Stimulated activated CD8-positive, alpha-beta memory T cell treated with anti-CD3 and anti-CD28 coated beads, Interleukin-2, amount 100 ng/mL, for 48 hours (primary cell): ENCODE results near the gene HPD.
A peak's percentile ranks its signal among the peaks of the same experiment; 100 is the strongest.
"Not testable (repeated sequence)": the region's sequence is repeated elsewhere in the genome, so short reads cannot be mapped to it uniquely, and the experiment has no call there.

Source experiments
- DNase-seq, 2 donors: peaks; one replicate each; pipeline ENCODE4 v3.0.0-alpha.2; 2020; ENCODE audit warnings: low read depth in 2 of 2

Gene HPD

GRCh38 chr12:121858662-121859572, at the start of gene HPD:
TSS of gene HPD (minus strand) at chr12:121858859. CDS start at chr12:121858823, 36 bp downstream.
- DNase-seq, result no peak

- no peak for DNase-seq
Observed at GRCh38 chr12:121905746-121906145, 47.1 kb upstream of the HPD start.

- no peak for DNase-seq
Observed at GRCh38 chr12:121903202-121903601, 44.5 kb upstream of the HPD start.

GRCh38 chr12:121899590-121899989, 40.9 kb upstream of the HPD start:
- no peak for DNase-seq

DNA sequence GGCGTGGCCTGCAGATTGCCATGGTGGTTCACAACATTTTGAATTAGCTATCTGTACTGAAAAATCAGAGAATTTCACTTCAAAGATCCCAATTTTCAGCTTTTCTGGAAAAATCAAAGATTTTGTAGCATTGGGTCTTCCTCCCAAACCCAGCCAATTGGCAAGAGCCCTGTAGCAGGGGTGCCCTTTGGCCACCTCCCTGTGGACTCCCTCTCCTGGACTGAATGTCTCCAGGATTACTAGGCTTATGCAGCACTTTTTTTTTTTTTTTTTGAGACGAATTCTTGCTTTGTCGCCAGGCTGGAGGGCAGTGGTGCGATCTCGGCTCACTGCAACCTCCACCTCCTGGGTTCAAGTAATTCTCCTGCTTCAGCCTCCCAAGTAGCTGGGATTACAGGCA, 39.6 kb upstream of the HPD start:
- DNase-seq, result no peak

- DNase-seq, result no peak
Observed at GRCh38 chr12:121894633-121895032, 36.0 kb upstream of the HPD start.

- no peak for DNase-seq
Observed at GRCh38 chr12:121893961-121894460, 35.4 kb upstream of the HPD start.

- DNase-seq, result no peak
Observed at GRCh38 chr12:121892673-121893561, 34.3 kb upstream of the HPD start.

GRCh38 chr12:121889661-121890060, 31.0 kb upstream of the HPD start:
- not testable (repeated sequence) for DNase-seq

GRCh38 chr12:121889274-121889624, 30.6 kb upstream of the HPD start:
- DNase-seq, result no peak

DNA sequence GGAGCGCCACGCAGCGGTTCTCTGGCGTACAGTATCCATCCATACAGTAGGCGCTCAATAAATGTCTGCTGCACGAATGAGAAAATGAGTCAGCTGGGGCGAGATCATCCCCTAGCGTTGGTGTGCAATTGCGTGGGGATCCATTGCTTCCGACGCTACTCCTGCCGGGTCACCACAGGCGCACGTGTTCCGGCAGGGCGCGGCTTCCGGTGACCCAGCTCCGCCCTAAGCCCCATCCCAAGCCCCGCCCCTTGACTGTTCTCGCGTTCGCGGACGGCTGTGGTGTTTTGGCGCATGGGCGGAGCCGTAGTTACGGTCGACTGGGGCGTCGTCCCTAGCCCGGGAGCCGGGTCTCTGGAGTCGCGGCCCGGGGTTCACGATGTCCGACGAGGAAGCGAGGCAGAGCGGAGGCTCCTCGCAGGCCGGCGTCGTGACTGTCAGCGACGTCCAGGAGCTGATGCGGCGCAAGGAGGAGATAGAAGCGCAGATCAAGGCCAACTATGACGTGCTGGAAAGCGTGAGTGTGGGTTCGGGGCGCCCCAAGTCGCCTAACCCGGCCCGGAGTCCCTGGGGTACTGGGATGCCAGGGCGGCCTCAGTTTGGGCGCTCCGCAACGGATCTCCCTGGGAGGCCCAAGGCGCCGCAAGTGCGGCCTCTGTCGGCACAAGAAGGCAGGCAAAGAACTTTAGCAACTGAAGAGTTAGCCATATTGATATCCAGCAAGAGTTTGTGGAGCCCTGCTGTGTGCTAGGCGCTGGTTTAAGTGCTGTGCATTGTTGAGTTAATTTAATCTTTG, 30.0 kb upstream of the HPD start, which contains the start of gene PSMD9:
Gene PSMD9, plus strand, starts transcription at position 313 of the 796 bp plus-strand sequence. Its CDS starts 67 bp downstream, at position 380.
- peak; percentile 99 for DNase-seq

DNA sequence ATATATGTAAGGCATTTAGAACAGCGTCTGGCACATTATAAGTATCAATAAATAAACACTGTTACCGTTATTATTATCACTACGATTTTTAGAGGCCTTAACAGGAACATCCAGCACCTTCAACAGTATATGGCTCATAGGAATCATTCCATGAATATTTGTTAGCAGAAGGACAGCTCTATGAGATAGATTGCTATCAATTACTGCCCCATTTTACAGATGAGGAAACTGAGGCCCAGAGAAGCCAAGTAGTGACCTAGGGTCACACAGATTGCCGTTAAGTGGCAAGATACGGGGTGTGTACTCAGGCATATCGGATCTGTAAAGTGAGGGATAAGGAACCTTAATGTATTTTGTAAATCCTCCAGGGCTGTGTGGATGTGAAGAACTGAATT, 29.4 kb upstream of the HPD start:
- DNase-seq, result no peak

DNA sequence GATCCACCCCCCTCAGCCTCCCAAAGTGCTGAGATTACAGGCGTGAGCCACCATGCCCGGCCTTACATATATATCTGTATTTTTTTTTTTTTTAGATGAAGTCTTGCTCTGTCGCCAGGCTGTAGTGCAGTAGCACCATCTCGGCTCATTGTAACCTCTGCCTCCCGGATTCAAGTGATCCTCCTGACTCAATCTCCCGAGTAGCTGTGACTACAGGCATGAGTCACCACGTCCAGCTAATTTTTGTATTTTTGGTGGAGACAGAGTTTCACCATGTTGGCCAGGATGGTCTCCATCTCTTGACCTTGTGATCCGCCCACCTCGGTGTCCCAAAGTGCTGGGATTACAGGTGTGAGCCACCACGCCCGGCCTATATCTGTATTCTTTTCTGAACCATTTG, 26.5 kb upstream of the HPD start:
- DNase-seq, result not testable (repeated sequence)

DNA sequence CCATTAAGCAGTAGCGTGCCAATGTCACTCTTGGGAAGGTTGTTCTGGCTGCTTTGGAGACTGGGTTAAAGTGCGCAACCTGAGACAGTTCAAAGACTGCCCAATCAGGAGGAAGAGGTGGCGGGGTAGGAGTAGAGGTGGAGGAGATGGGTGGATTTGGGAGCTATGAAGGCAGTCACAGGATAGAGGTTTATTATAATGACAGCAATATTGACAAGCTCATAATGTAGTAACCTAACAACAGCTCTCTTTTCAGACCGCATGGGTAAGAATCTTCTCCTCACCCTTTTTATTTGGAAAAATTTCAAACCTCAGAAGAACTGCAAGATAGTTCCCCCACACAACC, 24.6 kb upstream of the HPD start:
- no peak for DNase-seq

- DNase-seq, result not testable (repeated sequence)
Observed at GRCh38 chr12:121876080-121876447, 17.4 kb upstream of the HPD start.

DNA sequence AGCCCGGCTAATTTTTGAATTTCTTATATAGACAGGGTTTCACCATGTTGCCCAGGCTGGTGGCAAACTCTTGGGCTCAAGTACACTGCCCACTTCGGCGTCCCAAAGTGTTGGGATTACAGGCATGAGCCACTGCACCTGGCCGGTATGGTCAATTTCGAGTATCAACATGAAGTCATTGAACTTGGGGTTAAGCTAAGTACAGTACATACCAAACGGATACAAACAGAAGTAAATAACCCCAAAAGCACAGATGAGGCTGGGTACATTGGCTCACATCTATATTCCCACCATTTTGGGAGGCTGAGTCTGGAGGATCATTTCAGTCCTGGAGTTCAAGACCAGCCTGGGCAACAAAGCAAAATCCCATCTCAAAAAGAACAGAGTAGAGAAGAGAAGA, 16.9 kb upstream of the HPD start:
- no peak for DNase-seq

DNA sequence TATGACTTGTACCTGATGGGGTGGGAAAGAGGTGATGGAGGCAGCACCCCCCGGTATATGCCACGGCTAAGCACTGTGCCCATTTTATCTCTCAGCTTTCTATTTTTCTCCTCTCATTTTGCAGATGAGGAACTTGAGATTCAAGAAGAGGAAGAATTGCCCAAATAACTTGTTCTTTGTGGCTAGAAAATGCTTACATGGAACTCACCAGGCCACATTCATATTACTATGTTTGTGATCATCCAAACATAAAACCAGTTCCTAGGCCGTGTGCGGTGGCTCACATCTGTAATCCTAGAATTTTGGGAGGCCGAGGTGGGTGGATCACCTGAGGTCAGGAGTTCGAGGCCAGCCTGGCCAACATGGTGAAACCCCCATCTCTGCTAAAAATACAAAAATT, 15.4 kb upstream of the HPD start:
- no peak for DNase-seq

GRCh38 chr12:121873216-121873569, 14.5 kb upstream of the HPD start:
- DNase-seq, result no peak

GRCh38 chr12:121872546-121873215, 14.0 kb upstream of the HPD start:
- no peak for DNase-seq

DNA sequence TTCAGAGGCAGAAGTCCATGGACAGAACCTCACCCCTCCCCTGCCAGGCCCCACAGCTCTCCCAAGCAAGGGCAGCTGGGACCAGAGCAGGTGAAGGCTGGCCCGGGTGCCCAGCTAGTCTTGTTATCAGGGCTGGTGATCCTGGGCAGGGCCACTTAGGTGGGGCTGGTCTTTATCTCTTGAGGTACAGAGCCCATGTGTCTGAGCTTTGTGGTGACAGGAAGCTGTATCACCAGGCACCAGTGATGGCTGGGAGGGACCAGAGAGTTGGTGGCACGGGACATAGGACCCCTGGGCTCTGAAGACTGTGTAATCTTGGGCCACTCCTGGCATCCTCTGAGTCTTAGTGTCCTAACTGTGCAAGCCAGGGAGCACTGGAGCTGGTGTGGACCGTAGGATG, 12.8 kb upstream of the HPD start:
- DNase-seq, result no peak

DNA sequence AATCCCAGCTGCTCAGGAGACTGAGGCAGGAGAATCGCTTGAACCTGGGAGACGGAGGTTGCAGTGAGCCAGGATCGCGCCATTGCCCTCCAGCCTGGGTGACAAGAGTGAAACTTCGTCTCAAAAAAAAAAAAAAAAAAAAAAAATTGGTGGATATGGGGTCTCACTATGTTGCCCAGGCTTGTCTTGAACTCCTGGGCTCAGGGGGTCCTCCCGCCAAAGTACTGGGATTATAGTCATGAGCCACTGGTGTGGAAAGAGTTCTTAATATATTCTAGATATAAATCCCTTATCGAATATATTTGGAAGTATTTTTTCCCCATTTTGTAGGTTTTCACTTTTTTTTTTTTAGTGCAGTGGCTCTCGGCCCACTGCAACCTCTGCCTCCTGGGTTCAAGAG, 10.6 kb upstream of the HPD start:
- not testable (repeated sequence) for DNase-seq
